A549 (cell line): ENCODE data around the gene LRFN2.

Experiments
- CBX8 ChIP-seq: fragments of 200-600 bp; sonication (generic); IDR thresholded peaks from 2 replicates; pipeline ENCODE4 v1.6.1; 2016
- CHD2 ChIP-seq: fragments of 150-350 bp; IDR thresholded peaks from 2 replicates; pipeline ENCODE4 v1.6.1; 2014; ENCODE audit warnings: low read length; ENCODE audit not compliant: partially characterized antibody
- CTCF ChIP-seq: fragments of >200 bp; sonication (Bioruptor Twin); formaldehyde crosslinking; IDR thresholded peaks from 3 replicates; pipeline ENCODE4 v1.5.1; 2016
- ESRRA ChIP-seq: fragments of 150-350 bp; IDR thresholded peaks from 2 replicates; pipeline ENCODE4 v1.6.1; 2014; ENCODE audit warnings: mild to moderate bottlenecking, low read length, borderline replicate concordance
- NPAS2 ChIP-seq: fragments of 250-450 bp; sonication (Bioruptor Pico); IDR thresholded peaks from 2 replicates; pipeline ENCODE4 v1.8.0; 2022; ENCODE audit warnings: mild to moderate bottlenecking, moderate library complexity, borderline replicate concordance
- RAD21 ChIP-seq, 2 experiments: fragments of >200 bp in 1 of 2; sonication (Bioruptor Twin) in 1 of 2; formaldehyde crosslinking in 1 of 2; IDR thresholded peaks in 1 of 2; conservative IDR thresholded peaks in 1 of 2; 2 replicates in 1 of 2; 3 replicates in 1 of 2; pipeline ENCODE4 v1.6.1; 2012 to 2018; ENCODE audit warnings: inconsistent platforms in 1 of 2

- TF ChIP-seq CTCF (no peak), NPAS2 (CRISPR knock-in tag) (no peak), RAD21 (conservative IDR thresholded peaks at IDR 0.05 in 1 of 2, IDR thresholded peaks at IDR 0.05 in 1 of 2) (no peak), ESRRA (no peak), CBX8 (no peak), CHD2 (no peak)
Measured at GRCh38 chr6:40543776-40544175, 43.4 kb downstream of the LRFN2 start.
